CD14-positive monocyte (primary cell): ENCODE data around the gene RAB22A. TPM values are rescaled to one million over a fixed set of nuclear protein-coding genes. Genes with fewer than 3 reads are reported as not detected.
A peak's percentile ranks its signal among the peaks of the same experiment; 100 is the strongest.

ENCODE experiments used
- DNase-seq, 3 donors: peaks; one replicate each; pipeline ENCODE4 v3.0.0-alpha.2; 2011 to 2022
- H2AFZ ChIP-seq: 2 replicates; pipeline ENCODE4 v1.6.0; 2012; ENCODE audit warnings: mild to moderate bottlenecking, low read depth, low read length, inconsistent platforms; ENCODE audit not compliant: insufficient read depth, poor library complexity, severe bottlenecking
- H3K27ac ChIP-seq, 2 donors: 1 replicate in 1 of 2; 2 replicates in 1 of 2; pipeline ENCODE4 v1.5.1; 2012 to 2013; ENCODE audit warnings: low read length in 2 of 2, control low read depth in 1 of 2, inconsistent platforms in 1 of 2, low read depth in 1 of 2, mild to moderate bottlenecking in 1 of 2
- H3K27me3 ChIP-seq, 2 donors: one replicate each; pipeline versions ENCODE4 v1.6.0 to v1.6.1; 2011 to 2013; ENCODE audit warnings: low read length in 2 of 2; ENCODE audit not compliant: control insufficient read depth in 2 of 2, insufficient read depth in 2 of 2
- H3K36me3 ChIP-seq, 2 donors: replicated peaks in 1 of 2; 1 replicate in 1 of 2; 2 replicates in 1 of 2; pipeline versions ENCODE4 v1.5.1 to v1.6.1; 2012 to 2013; ENCODE audit warnings: low read length in 2 of 2, control low read depth in 1 of 2, inconsistent platforms in 1 of 2, mild to moderate bottlenecking in 1 of 2; ENCODE audit not compliant: insufficient read depth in 2 of 2, control insufficient read depth in 1 of 2
- H3K4me1 ChIP-seq, 2 donors: 1 replicate in 1 of 2; 2 replicates in 1 of 2; pipeline versions ENCODE4 v1.5.1 to v1.6.1; 2012 to 2013; ENCODE audit warnings: low read length in 2 of 2, control low read depth in 1 of 2, inconsistent platforms in 1 of 2, mild to moderate bottlenecking in 1 of 2, moderate library complexity in 1 of 2; ENCODE audit not compliant: insufficient read depth in 2 of 2, control insufficient read depth in 1 of 2
- H3K4me2 ChIP-seq: replicated peaks from 2 replicates; pipeline ENCODE3; 2012; ENCODE audit warnings: low read length, moderate library complexity, mild to moderate bottlenecking; ENCODE audit not compliant: poor library complexity, severe bottlenecking; ENCODE audit errors: extremely low read depth
- H3K4me3 ChIP-seq, 3 experiments: fragments of 200-600 bp in 1 of 3; sonication (generic) in 1 of 3; replicated peaks in 1 of 3; 1 replicate in 2 of 3; 2 replicates in 1 of 3; pipeline ENCODE4 v1.5.1; 2011 to 2013; ENCODE audit warnings: low read length in 3 of 3, mild to moderate bottlenecking in 3 of 3, control low read depth in 2 of 3, low read depth in 2 of 3, inconsistent platforms in 1 of 3, moderate library complexity in 1 of 3
- H3K79me2 ChIP-seq: 2 replicates; pipeline ENCODE4 v1.6.0; 2012; ENCODE audit warnings: mild to moderate bottlenecking, control low read depth, inconsistent platforms, low read length, moderate library complexity; ENCODE audit not compliant: insufficient read depth
- H3K9ac ChIP-seq: 2 replicates; pipeline ENCODE4 v1.6.0; 2017; ENCODE audit warnings: low read length, mild to moderate bottlenecking; ENCODE audit not compliant: insufficient read depth, poor library complexity, severe bottlenecking
- H3K9me3 ChIP-seq, 2 donors: replicated peaks in 1 of 2; 1 replicate in 1 of 2; 2 replicates in 1 of 2; pipeline versions ENCODE4 v1.5.1 to v1.6.1; 2012 to 2013; ENCODE audit warnings: low read length in 2 of 2, control low read depth in 1 of 2; ENCODE audit not compliant: control insufficient read depth in 1 of 2, insufficient read depth in 1 of 2
- H4K20me1 ChIP-seq: 2 replicates; pipeline ENCODE4 v1.6.0; 2012; ENCODE audit warnings: mild to moderate bottlenecking, low read length, control low read depth, moderate library complexity; ENCODE audit not compliant: insufficient read depth
- H3K27ac Mint-ChIP-seq, 7 donors: one replicate each; pipeline ENCODE4 v1.8.0; 2020; ENCODE audit warnings: mild to moderate bottlenecking in 7 of 7, mixed read lengths in 7 of 7, moderate library complexity in 6 of 7, inconsistent platforms in 2 of 7
- H3K27me3 Mint-ChIP-seq, 3 donors: one replicate each; pipeline ENCODE4 v1.8.0; 2021 to 2022; ENCODE audit warnings: low read depth in 3 of 3, mild to moderate bottlenecking in 3 of 3, mixed read lengths in 3 of 3, moderate library complexity in 3 of 3, inconsistent platforms in 1 of 3
- H3K36me3 Mint-ChIP-seq, 2 donors: one replicate each; pipeline ENCODE4 v1.8.0; 2020; ENCODE audit warnings: mixed read lengths in 2 of 2, inconsistent platforms in 1 of 2, mild to moderate bottlenecking in 1 of 2
- H3K4me1 Mint-ChIP-seq: one replicate; pipeline ENCODE4 v1.8.0; 2020; ENCODE audit warnings: mild to moderate bottlenecking, mixed read lengths
- H3K4me3 Mint-ChIP-seq, 2 donors: one replicate each; pipeline ENCODE4 v1.8.0; 2020; ENCODE audit warnings: mild to moderate bottlenecking in 2 of 2, mixed read lengths in 2 of 2, moderate library complexity in 1 of 2
- H3K9me3 Mint-ChIP-seq, 7 donors: one replicate each; pipeline ENCODE4 v1.8.0; 2020 to 2022; ENCODE audit warnings: mixed read lengths in 7 of 7, mild to moderate bottlenecking in 6 of 7, moderate library complexity in 6 of 7, inconsistent platforms in 2 of 7
- CTCF ChIP-seq: fragments of 200-600 bp; IDR thresholded peaks from one replicate; pipeline ENCODE4 v1.8.0; 2022; ENCODE audit warnings: antibody characterized with exemption, mild to moderate bottlenecking
- WGBS: methylation state at CpG from one replicate; pipeline ENCODE4 v1.1.5; 2013; ENCODE audit warnings: missing lambda C conversion rate; ENCODE audit not compliant: insufficient coverage; 5-methylcytosine and 5-hydroxymethylcytosine counted together
- intact Hi-C, 2 donors: fragments of 100-400 bp; cut with micrococcal nuclease; formaldehyde crosslinking; loops; one replicate each; pipeline versions ENCODE4 v1.15.0 to v1.15.1; 2023
- polyA plus RNA-seq, 3 donors: library from polyadenylated mRNA; depleted of rRNA in 1 of 3; unstranded in 2 of 3; stranded (reverse) in 1 of 3; fragments of 300-500 nt in 2 of 3; fragments of >200 nt in 1 of 3; fragmentation: Illumina TruSeq in 2 of 3; gene quantifications; 1 replicate in 2 of 3; 2 replicates in 1 of 3; pipeline ENCODE4 v1.2.3, GENCODE V29; 2012 to 2021

The RAB22A gene
- polyA plus RNA-seq, 3 donors = 5.8 to 10.6 (median 9.8) TPM

- peaks cover 5 to 16% of the 10 kb centered on the region in 2 donors for H3K36me3 ChIP-seq
- peak overlapping the region in 3 of 7 donors; percentile 41 to 60 (median 57) for H3K27ac Mint-ChIP-seq
- H3K27me3 Mint-ChIP-seq = no peaks in the 10 kb centered on the region
- no peaks in the 10 kb centered on the region for H3K4me1 ChIP-seq
- no peak for TF ChIP-seq CTCF
- H3K9ac ChIP-seq = no peak overlapping the region
- no peak overlapping the region for H3K4me2 ChIP-seq
- no peak overlapping the region for H3K4me3 Mint-ChIP-seq
- DNase-seq = no peak
- H2AFZ ChIP-seq = no peak overlapping the region
- intact Hi-C loops = no loop called here
- peaks cover 85% of the 10 kb centered on the region for H4K20me1 ChIP-seq
- H3K27ac ChIP-seq = no peak overlapping the region
- WGBS = 100% methylated on average over 3 of the region's 7 CpGs
- no peak overlapping the region for H3K4me3 ChIP-seq
- H3K9me3 Mint-ChIP-seq = peaks cover 0 to 3% (median 0%) of the 10 kb centered on the region in 7 donors
- no peaks in the 10 kb centered on the region for H3K27me3 ChIP-seq
- H3K4me1 Mint-ChIP-seq = peaks cover 15% of the 10 kb centered on the region
- peaks cover 76% of the 10 kb centered on the region for H3K79me2 ChIP-seq
- peaks cover 16 to 26% of the 10 kb centered on the region in 2 donors for H3K36me3 Mint-ChIP-seq
- H3K9me3 ChIP-seq = no peaks in the 10 kb centered on the region
Measured at GRCh38 chr20:58328836-58329235, 19.3 kb downstream of the RAB22A start.

GRCh38 chr20:58329711-58330110, 20.2 kb downstream of the RAB22A start:
- Histone ChIP-seq H4K20me1 (peaks cover 92% of the 10 kb centered on the region), H3K4me3 (no peak overlapping the region), H3K27me3 (no peaks in the 10 kb centered on the region), H2AFZ (no peak overlapping the region), H3K4me2 (no peak overlapping the region), H3K79me2 (peaks cover 69% of the 10 kb centered on the region), H3K9ac (no peak overlapping the region), H3K4me1 (no peaks in the 10 kb centered on the region), H3K36me3 (peaks cover 5 to 16% of the 10 kb centered on the region in 2 donors), H3K27ac (no peak overlapping the region), H3K9me3 (no peaks in the 10 kb centered on the region)
- Mint-ChIP-seq H3K27ac (no peak overlapping the region), H3K36me3 (peaks cover 16 to 30% of the 10 kb centered on the region in 2 donors), H3K4me1 (peaks cover 15% of the 10 kb centered on the region), H3K9me3 (peaks cover 0 to 3% (median 0%) of the 10 kb centered on the region in 7 donors), H3K27me3 (no peaks in the 10 kb centered on the region), H3K4me3 (no peak overlapping the region)
- intact Hi-C loops = no loop called here
- no peak for TF ChIP-seq CTCF
- no peak for DNase-seq
